NCI-H146 (cell line): ENCODE data around the gene AKT2.
"Not testable (repeated sequence)": the region's sequence is repeated elsewhere in the genome, so short reads cannot be mapped to it uniquely, and the experiment has no call there.

Experiments used
- DNase-seq: peaks from one replicate; lab custom pipeline; 2025; lab: John Stamatoyannopoulos, UW

AKT2 gene

DNA sequence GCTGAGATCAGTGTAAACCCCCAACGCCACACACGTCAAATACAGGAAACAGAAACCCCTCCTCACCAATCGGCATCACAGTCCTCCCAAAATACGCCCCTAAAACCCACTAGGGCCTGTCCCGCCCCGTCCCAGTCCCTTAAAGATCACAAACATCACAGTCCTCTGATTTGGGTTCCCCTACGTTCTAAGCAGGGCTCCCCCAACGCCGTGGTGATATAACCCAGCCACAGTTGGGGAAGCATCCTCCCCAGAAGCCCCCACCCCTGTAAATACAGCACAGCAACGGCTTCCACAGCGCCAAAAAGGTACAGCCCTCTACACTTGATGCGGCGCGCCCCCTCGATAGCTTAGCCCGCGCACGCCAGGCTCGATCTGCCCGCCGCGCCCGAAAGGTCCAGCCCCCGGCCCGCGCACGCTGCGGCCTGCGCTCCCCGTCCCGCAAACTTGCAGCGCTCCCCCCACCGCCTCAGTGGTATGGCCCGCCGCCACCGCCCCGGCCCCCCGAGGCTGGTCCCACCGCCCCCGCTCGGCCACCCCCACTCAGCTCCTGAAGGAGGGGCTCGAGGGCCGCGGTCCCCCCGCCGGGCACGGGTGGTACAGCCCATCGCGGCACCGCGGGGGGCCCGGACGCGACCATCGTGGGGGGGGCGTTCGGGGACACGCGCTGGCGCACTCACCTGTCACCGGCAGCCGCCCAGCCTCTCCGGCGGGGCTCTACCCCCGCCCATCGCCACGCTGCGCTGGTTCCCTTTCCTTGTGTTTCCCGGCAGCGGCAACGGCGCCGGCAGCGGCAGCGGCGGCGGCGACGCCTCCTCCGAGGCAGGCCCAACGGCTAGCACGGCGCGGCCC, at the start of gene AKT2:
Gene AKT2, minus strand, starts transcription at position 845 of the 852 bp plus-strand sequence. CDS start 20,078 bp downstream, outside the sequence.
- peak; percentile 89 for DNase-seq

DNA sequence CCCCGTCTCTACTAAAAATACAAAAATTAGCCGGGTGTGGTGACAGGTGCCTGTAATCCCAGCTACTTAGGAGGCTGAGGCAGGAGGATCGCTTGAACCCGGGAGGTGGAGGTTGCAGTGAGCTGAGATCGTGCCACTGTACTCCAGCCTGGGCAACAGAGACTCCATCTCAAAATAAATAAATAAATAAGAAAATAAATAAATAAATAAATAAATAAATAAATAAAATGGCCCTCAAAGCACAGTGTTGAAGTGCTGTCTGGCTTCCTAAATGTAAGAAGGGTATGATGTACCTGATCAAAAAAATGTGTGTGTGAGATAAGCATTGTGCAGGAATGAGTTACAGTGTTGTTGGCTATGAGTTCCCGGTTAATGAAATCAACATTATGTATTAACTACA, 47.9 kb upstream of the AKT2 start:
- not testable (repeated sequence) for DNase-seq

DNA sequence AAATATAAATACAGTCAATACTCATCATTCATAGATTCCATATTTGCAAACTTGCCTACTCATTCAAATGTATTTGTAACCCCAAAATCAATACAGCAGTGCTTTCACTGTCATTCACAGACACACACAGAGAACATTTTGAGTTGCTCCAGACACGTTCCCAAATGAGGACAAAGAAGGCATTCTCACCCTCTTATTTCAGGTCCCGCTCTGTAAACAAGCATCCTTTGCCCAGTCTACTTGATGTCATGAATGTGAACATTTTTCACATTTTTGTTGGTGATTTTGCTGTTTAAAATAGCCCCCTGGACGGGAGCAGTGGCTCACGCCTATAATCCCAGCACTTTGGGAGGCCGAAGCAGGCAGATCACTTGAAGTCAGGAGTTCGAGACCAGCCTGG, 47.5 kb upstream of the AKT2 start:
- DNase-seq = no peak

DNA sequence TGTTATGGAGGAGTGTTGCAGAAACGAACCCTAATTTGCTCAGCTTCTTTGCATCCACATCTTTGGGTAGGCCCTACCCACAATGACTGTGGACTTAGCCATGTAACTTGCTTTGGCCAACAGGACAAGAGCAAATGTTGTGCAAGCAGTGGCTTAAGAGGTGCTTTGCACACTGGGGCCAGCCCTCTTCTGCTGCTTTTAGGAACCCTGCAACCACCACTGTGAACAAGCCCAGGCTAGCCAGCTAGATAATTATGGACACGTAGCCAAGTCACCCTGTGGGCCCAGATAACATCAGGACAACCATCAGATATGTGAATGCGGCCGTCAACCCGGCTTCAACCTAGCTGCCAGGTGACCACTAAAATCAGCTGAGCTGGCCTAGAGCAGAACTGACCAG, 45.9 kb upstream of the AKT2 start:
- no peak for DNase-seq

DNA sequence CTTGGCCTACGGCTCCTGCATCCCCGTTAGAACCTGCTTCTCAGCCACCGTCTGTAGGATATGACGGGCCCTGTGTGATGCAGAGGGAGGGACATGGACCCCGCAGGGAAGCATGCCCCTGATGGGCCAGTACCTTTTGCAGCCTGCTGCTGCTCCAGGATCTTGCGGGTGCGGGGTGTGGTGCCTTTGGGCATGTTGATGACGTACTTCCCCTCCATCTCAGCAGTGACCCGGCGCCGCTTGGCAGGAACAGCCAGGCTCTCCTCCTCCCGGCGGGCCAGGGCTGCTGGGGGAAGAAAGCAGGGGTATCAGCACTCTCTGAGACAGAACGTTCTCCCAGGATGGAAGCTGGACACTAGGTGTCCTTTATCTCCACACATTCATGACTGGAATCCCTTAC, 41.1 kb upstream of the AKT2 start:
- no peak for DNase-seq

DNA sequence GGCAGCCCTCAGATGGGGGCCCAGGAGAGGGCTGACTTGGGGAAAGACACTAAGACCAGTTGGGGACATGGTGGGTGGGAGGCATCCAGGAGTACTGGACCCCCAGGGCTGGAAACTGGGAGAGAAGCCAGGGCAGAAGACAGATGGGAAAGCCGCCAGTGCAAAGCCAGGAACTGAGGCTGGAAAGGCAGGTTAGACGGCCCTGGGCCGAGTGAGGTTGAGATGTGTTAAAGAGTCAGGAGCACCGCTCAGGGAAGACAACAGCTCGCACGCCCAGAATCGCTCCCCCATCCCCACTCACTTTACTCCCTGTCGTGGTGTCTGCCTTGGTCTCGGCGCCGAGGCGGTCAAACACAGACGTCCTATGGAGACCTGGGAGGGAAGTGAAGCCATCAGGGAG, 38.6 kb upstream of the AKT2 start:
- DNase-seq = no peak

DNA sequence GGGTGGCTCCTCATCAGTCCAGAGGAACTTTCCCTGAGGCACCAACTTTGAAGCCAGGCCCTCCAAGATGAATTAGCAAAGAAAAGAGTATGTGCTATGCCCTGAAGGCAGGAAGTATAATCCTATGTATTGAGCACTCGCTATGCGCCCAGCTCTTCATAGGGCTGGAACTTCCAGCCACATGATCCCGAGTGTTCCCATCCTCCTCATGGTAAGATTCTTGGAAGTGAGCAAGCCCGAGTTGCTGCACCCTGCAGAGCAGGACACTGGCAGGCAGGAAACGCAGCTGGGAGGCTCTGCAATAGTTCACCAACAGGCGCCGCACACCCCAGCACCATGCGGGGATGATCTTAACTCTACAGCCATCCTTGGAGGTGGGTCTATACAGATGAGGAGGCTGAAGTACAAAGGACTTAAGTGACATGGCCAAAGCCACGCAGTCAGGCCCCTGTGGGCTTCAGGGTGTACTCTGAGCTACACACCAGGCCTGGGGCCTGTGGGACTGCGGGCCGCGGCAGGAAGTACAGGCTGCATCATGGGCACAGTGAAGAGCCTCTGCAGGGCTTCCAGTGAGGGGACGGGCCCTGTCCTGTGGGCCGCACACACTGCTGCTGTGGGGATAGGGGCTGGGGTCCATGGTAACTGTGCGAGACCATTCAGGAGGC, 37.9 kb upstream of the AKT2 start:
- no peak for DNase-seq

DNA sequence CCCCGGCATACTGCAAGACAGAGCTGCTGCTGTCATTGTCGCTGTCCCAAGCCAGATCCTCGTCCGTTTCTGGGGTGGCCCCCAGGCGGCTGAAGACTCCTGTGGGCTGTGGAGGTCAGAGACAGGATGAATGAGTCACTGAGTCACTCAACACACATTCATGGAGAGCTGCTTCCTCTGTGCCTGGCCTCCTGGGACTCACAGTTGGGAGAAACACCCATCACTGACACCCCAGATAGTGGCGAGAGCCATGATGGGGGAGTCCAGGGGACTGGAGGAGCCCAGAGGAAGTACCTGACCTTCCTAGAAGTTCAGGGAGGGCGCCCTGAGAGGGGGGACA, 37.1 kb upstream of the AKT2 start:
- DNase-seq = no peak

DNA sequence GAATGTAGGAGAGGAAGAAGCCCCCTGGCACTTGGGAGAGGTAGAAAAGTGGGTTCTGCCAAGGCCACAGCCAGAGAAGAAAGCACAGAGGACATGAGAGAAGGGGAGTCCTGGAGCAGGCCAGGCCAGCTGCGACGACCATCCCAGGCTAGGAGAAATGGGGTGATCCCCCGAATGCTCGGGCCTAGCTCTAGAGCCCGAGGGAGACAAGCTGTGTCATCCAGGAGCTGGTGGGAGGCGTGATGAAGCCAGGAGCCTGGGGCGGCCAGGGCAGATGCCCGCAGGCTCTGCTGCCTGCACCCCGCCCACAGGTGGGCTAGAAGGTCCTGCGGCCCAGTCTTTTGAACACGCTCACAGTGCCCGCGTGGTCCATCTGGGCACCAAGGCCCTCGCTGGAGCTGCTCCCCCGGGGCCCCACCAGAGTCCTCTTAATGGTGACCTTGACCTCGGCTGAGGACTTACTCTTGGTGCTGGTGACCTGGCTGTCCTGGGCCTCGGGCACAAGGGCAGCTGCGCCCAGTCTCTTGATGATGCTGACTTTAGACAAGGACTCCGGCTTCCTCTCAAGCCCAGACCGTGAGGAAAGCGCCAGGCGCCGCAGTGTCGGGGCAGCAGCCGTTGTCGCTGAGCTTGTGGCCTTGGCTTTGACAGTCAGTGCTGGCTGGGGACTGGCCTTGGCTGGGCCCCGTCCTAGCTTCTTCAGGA, 36.6 kb upstream of the AKT2 start:
- DNase-seq = no peak

DNA sequence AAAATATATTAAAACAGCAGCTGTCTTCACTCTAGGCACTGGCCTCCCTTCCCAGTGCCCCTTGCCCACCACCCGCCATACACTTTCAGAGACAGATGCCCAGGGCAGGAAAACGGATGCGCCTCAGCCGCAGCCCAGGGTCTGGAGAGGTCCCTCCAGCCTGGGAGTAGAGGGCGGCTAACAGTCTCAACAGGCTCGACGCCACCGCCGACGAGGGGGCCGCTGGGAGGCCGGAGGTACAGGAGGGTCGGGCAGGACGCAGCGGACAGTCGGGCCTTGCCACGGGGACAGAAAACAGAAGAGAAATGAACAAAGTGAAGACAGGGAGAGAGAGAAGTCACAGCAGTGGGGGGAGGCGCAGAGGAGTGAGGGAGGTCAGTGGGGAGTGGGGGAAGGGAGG, 35.9 kb upstream of the AKT2 start:
- no peak for DNase-seq

DNA sequence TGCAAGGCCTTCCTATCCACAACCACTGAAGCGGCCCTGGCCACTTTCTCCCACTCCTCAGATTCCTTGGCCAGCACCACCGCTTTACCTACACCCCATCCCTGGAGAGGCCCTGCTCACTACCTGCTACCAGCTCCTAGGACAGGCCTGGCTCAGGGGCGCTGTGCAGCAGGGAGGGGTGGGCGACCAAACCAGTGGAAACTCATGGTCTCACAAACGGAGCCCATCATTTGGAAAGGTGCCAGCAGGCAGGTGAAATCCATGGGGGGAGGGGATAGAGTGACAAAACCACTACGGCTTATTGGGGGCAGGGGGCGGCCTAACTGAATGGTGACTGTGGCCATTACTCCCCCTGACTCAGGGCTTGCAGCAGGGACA, 35.4 kb upstream of the AKT2 start:
- no peak for DNase-seq

DNA sequence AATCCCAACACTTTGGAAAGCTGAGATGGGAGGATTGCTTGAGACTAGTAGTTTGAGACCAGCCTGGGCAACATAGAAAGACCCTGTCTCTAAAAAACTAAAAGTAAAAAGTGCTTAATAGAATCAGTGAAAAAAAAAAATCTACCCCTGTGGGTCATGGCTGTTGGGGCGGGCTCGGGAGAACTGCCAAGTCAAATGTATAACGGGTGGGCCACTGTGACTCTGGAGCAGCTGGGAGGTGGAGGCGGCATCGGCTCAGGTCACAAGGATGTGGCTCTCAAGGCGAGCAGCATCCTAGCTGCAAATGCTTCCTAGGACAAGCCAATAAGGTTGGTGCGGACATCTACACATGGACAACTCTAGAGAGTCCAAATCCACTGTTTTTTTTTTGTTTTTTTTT, 32.2 kb upstream of the AKT2 start:
- no peak for DNase-seq

DNA sequence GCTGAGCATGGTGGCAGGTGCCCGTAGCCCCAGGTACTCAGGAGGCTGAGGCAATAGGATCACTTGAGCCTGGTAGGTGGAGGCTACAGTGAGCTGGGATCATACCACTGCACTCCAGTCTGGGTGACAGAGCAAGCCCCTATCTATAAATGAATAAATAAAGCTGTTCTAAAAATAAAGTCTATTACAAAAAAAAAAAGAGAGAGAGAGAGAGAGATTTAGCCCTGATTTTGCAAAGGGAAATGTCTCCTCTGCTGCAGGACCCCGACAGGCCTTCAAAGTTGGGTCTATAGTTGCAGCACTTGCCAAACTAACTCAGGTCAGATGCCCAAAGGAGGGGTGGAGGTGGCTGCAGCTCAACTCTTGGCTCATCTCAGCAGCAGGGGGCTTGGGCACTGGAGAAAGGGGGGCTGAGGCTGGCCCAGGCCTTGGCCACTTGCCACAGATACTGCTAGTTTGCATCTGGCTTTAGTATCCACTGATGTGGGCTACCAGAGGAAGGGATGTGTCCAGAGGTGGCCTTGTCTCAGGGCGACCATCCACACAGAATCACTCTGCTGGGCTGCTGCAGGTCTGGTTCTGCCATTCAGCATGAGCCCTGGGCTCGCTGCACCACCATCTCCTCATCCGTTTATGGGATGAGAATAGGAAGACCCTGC, 30.8 kb upstream of the AKT2 start:
- no peak for DNase-seq

DNA sequence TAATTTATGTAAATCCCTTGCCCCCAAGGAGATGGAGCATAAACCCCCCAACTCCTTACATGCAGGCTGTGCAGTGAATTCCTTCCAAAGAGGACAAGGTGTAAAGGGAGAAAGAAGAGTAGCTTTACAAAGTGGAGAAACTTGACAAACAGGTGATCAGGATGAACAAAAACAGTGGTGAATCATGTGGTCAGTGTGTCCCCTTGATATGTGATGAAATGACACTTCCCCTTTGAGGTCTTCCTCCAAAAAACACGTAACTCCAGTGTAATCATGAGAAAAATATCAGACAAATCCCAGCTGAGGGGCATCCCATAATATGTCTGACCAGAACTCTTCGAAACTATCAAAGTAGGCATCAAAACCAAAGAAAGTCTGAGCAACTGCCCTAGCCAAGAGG, 29.5 kb upstream of the AKT2 start:
- DNase-seq = no peak

DNA sequence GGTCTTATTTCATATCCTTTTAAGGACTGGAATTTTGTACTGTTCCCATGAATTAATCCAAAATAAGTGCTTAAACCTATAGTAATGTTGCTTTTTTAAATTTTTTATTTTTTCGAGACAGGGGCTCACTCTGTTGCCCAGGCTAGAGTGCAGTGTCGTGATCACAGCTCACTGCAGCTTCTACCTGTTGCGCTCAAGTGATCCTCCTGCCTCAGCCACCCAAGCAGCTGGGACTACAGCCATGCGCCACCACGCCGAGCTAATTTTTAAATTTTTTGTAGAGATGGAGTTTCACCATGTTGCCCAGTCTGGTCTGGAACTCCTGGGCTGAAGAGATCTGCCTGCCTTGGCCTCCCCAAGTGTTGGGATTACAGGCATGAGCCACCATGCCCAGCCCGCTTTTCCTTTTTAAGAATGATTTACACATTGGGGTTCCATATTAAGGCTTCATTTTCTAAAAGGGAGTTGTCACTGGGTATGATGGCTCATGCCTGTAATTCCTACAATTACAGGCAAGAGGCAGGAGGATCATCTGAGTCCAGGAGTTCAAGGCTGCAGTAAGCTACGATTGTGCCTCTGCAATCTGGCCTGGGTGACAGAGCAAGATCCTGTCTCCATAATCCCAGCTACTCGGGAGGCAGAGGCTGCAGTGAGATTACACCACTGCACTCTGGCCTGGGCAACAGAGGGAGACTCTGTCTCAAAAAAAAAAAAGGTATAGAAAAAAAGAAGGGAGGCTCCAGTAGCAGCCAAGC, 28.3 kb upstream of the AKT2 start:
- no peak for DNase-seq

DNA sequence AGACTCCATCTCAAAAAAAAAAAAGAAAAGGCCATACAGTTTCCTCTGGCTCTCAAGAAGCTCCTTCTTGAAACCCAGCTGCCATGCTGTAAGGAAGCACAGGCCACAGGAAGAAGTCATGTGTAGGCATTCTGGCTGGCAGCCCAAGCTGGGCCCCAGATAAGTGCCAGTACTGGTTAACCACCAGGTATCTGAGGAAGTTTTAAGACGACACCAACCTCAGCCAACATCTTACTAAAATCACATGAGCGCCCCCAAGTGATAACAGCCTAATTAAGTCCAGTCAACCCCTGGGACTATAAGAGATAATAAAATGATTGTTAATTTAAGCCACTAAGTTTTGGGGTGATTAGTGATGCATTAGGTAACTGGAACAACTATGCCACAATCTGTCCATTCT, 27.4 kb upstream of the AKT2 start:
- DNase-seq = no peak

DNA sequence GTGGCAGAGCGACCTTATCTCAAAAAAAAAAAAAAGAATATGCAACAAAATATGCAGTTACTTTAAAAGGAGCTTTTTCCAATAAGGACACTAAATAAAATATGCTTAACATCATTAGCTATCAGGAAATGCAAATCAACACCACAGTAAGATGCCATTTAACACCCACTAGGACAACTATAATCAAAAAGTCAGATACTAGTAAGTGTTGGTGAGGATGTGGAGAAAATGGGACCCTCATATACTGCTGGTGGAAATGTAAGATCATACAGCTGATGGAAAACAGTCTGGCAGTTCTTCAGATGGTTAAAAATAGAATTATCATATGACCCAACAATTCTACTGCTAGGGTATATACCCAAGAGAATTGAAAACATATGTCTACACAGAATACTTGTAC, 24.5 kb upstream of the AKT2 start:
- DNase-seq = no peak

DNA sequence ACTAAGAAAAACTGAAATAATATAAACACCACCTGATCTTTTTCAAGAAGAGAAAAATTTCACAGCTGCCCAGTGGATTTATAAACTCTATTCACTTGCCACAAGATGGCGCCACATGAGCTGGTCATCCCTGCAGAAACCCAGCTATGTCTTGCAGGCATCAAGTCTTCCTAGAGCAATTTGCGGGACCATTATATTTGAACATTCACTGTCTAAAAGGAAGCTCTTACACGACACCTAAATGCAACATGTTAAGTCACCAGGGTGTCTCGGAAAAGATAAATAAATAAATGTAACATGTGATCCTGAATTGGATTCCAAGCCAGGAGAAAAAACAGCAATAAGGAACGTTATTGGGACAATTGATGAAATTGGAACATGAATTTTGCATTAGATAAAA, 20.3 kb upstream of the AKT2 start:
- DNase-seq = peak; percentile 82

DNA sequence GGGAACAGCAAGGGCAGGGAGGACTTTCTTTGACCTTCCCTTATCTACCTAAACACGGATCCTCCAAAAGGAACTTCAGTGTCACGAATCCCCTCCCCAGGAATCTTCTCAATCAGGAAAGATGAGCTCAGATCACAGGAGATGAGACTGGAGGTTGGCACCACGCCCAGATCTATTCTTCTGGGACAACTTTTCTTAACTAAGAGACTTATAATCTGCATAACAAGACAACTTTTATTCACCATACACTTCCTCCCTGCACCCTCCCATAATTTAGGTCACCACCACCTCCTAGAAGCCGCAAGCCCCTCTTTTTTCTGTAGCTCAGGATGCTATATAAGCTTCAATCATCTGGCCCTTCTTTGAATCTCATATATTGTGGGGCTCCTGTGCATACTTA, 19.2 kb upstream of the AKT2 start:
- no peak for DNase-seq

DNA sequence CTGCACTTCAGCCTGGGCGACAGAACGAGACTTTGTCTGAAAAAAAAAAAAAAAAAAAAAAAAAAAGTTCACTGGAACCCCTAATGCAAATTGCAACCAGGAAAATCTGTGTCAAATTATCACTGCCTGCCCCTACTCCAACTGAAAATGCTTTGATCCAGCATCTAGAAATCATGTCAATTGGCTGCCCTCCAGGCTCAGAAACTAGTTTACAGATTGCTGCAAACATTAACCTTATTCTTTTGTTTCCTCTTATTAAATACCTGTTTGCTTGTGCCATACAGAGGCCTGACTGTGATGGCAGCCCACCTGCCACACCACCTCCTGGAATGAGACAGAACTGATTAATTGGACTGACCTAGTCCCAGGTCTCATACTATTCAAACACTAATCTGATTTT, 18.6 kb upstream of the AKT2 start:
- DNase-seq = no peak

DNA sequence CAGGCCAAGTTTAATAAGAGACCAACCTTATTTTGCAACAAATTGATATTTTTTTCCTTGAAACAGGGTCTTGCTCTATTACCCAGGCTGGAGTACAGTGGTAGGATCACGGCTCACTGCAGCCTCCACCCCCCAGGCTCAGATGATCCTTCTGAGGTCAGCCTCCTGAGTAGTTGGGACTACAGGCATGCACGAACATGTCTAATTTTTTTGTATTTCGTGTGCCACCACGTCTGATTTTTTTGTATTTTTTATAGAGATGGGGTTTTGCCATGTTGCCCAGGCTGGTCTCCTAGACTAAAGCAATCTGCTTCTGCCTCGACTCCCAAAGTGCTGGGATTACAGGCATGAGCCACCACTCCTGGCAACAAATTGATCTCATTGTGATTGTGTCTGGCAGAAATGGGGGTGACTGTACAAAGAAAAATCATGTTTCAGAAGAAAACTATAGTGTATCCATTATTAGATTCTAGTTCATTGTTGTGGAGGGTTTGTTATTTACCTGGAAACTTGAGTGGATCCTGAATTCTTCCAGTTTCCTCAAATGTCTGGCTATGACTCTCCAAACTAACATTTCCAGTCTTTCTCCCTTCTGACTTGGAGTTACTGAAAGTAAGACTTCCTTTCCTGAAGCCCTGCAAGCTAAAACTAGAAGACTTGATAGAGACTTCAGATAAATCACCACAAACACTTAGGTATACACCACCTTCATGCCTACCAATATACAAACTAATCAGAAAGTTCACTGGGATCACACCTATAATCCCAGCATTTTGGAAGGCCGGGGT, 17.3 kb upstream of the AKT2 start:
- DNase-seq = no peak
